HG02840 (cell line): Measurements from ENCODE around the gene RUNX1.

Experiments
- ATAC-seq: cut with Tn5 transposase; IDR thresholded peaks from one replicate; pipeline ENCODE4 v1.9.1; 2021; ENCODE audit warnings: mild to moderate bottlenecking, moderate library complexity, moderate number of reproducible peaks; ENCODE audit not compliant: unreplicated experiment, low FRiP score

Gene RUNX1

DNA sequence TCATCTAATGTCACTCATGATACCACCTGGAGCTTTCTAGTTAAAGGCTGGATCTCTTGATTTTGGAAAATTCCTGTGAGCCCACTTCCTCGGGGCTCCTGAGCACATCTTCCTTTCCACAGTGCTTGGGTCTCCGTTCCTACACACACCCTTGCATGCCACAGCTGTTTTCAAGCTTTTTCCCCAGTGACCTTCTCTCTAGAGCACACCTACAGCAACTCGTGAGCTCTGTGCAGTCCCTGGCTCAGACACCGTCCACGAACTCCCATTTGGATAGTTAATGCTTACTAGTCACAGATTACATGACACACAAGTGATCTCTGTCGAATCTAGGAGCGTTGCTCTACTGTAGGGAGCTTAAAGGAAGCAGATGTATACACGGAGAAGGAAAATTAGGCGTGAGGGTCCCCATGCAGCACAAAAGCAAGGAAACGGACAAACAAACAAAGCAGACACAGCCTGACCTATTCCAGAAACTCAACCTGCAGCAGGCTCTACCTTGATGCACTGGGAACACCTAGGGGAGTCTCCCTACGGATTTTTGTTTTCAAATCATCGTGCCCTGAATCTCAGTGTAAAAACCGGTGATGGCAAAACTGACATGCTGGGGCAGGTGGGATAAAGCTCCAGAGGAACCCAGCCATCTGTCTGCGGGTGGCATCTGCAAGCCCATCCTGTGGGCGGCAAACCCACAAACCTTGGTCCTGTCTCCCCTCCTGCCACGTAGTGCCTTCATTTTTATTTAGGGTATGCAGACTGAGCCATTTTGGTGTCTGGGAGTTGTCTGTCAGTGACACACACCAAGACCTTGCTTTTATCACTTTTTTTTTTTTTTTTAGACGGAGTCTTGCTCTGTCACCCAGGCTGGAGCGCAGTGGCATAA lies 177.8 kb downstream of the RUNX1 start:
- ATAC-seq: no peak

- ATAC-seq: no peak
These were observed 178.9 kb downstream of the RUNX1 start for GRCh38 chr21:34870246-34870645.

GRCh38 chr21:34869545-34869944 lies 179.6 kb downstream of the RUNX1 start:
- no peak for ATAC-seq

- no peak for ATAC-seq
These were observed 181.3 kb downstream of the RUNX1 start for GRCh38 chr21:34867785-34868184.

DNA sequence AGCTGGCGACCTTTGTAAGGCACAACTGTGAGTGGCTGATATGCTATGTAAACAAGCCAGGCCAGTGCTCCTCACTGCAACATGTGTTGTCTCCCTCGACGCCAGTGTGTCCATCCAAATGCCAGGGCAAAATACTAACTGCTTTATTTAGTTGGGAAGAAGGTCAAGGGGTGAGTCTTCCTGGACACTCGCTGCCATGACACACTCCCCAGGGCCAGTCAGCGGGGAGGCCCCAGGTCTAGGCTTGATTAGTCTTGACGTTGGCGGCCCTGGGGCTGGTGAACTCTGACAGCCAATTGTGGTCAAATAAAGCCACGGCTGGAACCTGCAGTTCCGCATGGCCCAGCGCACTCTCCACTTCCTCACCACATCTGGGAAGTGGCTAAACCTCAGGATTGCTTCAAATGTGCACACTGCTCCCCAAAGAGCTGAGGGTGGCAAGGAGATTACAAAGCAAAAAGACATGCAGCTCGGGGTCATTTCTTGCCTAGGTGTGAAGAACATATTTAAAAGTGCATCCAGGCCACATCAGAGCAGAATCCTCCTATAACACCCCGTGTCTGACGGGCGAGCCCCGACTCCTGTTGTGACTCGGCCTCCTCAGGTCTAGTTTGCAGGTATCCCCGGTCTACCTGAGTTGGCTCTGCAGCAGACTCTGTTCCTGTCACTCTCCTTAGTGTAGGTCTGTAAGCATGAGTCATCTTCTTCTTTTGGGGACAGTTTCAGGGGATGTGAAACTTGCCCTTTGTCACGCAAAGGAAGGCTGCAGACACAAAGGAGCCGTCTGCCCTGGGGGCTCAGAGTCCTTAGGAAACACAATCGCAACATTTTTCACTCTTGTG lies 183.5 kb downstream of the RUNX1 start:
- ATAC-seq: peak; percentile 84

- no peak for ATAC-seq
These were observed 184.5 kb downstream of the RUNX1 start for GRCh38 chr21:34864370-34865149.

GRCh38 chr21:34862951-34863350 lies 186.2 kb downstream of the RUNX1 start:
- no peak for ATAC-seq

DNA sequence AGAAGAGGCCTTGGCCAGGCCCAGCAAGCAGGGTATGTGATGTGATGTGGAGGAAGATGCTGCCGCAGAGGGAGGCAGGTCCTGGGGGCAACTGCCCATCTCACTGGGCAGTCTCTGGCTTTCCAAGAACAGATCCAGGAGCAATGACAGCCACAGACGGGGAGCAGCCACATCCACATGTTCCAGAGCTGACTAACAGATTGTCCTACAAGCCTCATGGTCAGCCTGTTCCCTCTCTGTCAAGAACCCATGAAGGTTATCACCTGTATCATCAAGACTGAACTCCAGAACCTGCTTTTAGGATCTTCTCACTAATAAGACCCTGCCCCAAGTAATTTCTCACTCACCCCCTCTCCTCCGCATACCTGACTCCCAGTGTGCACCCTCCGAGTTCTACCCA lies 187.8 kb downstream of the RUNX1 start:
- no peak for ATAC-seq

- no peak for ATAC-seq
These were observed 189.0 kb downstream of the RUNX1 start for GRCh38 chr21:34859976-34860653.

GRCh38 chr21:34858559-34858958 lies 190.5 kb downstream of the RUNX1 start:
- ATAC-seq: no peak

DNA sequence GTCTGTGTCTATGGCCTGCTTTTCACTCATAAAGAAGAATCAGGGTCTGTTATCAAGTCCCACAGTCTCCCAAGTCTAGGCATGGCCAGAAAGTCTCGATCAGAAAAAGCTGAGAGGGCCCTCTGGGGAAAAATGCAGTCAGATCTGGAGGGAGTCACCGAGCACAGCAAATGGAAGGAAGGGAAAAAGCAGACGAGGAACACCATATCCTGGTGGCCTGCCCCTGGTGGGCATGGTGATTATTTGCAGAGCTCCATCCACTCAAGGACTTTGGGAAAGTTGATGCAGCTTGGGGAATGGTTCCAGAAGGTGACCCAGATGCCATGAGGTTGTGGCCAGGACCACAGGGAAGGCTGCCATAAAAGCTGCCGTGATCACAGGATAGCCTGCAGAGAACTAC lies 191.2 kb downstream of the RUNX1 start:
- no peak for ATAC-seq

DNA sequence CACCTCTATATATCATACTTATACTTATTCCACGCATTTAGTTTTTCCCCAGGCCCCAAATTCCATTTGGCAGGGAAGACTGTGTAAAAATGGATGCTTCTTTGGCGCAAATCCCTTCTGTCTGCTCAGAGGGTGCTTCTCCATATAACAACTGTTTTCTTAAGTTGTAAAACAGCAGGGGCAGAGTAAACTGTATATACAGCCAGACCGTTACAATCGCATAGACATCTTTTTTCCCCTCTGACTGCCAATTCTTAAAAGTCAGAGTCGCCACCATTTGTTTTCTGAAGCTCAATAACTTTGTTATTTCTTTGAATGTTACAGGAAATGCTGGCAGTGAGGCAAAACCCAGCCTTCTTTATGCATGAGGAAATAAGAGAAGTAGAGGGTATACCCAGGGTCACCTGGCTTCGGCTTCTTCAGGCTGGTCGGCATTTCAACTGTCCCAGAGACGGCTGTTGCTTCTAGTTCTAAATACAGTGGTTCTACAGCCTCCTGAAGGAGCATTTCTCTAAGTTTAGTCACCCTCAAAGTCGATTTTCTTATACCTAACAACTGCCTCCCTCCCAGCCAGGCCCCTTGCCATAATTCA lies 191.9 kb downstream of the RUNX1 start:
- no peak for ATAC-seq

GRCh38 chr21:34852448-34852847 lies 196.7 kb downstream of the RUNX1 start:
- ATAC-seq: no peak

- no peak for ATAC-seq
These were observed 198.9 kb downstream of the RUNX1 start for GRCh38 chr21:34850166-34850690.

GRCh38 chr21:34846601-34847112 lies 202.4 kb downstream of the RUNX1 start:
- ATAC-seq: no peak

GRCh38 chr21:34845521-34846451 lies 203.3 kb downstream of the RUNX1 start:
- peak; percentile 89 for ATAC-seq

GRCh38 chr21:34844924-34845238 lies 204.2 kb downstream of the RUNX1 start:
- no peak for ATAC-seq
